Measurements from ENCODE around the gene MRPS27.

MRPS27 gene

GRCh38 chr5:72234868-72235267, 85.2 kb downstream of the MRPS27 start:
- TF ChIP-seq EZH2 (IDR thresholded peaks at IDR 0.05) (no peak), POLR2AphosphoS5 (IDR thresholded peaks at IDR 0.05; ENCODE audit: borderline replicate concordance, low read depth, low read length) (no peak), FOXP2 (optimal IDR thresholded peaks at IDR 0.05; ENCODE audit: control extremely low read depth, extremely low read length, insufficient read depth) (no peak)
- no peak for DNase-seq (ENCODE audit: low read depth, low spot score)
- no peak overlapping the region for H3K4me3 ChIP-seq
- H3K27ac ChIP-seq = no peak overlapping the region
- H3K9me3 ChIP-seq (ENCODE audit: low read depth, low read length) = no peaks in the 10 kb centered on the region
- H3K36me3 ChIP-seq (ENCODE audit: insufficient read depth, low read length) = peaks cover 72% of the 10 kb centered on the region
- H3K9ac ChIP-seq (ENCODE audit: insufficient read length) = no peak overlapping the region

- TF ChIP-seq FOXP2 (optimal IDR thresholded peaks at IDR 0.05; ENCODE audit: control extremely low read depth, extremely low read length, insufficient read depth) (no peak), EZH2 (IDR thresholded peaks at IDR 0.05) (no peak), POLR2AphosphoS5 (IDR thresholded peaks at IDR 0.05; ENCODE audit: borderline replicate concordance, low read depth, low read length) (no peak)
- Histone ChIP-seq H3K9me3 (ENCODE audit: low read depth, low read length) (no peaks in the 10 kb centered on the region), H3K27ac (no peak overlapping the region), H3K4me3 (no peak overlapping the region), H3K36me3 (ENCODE audit: insufficient read depth, low read length) (peaks cover 72% of the 10 kb centered on the region), H3K9ac (ENCODE audit: insufficient read length) (no peak overlapping the region)
- no peak for DNase-seq (ENCODE audit: low read depth, low spot score)
These were observed 85.8 kb downstream of the MRPS27 start for GRCh38 chr5:72234265-72234700.

- Histone ChIP-seq H3K9me3 (ENCODE audit: low read depth, low read length) (no peaks in the 10 kb centered on the region), H3K36me3 (ENCODE audit: insufficient read depth, low read length) (peaks cover 72% of the 10 kb centered on the region), H3K9ac (ENCODE audit: insufficient read length) (no peak overlapping the region), H3K4me3 (no peak overlapping the region), H3K27ac (no peak overlapping the region)
- no peak for DNase-seq (ENCODE audit: low read depth, low spot score)
- no peak for TF ChIP-seq EZH2 (IDR thresholded peaks at IDR 0.05)
- no peak for TF ChIP-seq FOXP2 (optimal IDR thresholded peaks at IDR 0.05; ENCODE audit: control extremely low read depth, extremely low read length, insufficient read depth)
- no peak for TF ChIP-seq POLR2AphosphoS5 (IDR thresholded peaks at IDR 0.05; ENCODE audit: borderline replicate concordance, low read depth, low read length)
These were observed 86.2 kb downstream of the MRPS27 start for GRCh38 chr5:72233835-72234234.

GRCh38 chr5:72232838-72233237, 87.2 kb downstream of the MRPS27 start:
- Histone ChIP-seq H3K27ac (no peak overlapping the region), H3K4me3 (no peak overlapping the region), H3K36me3 (ENCODE audit: insufficient read depth, low read length) (peaks cover 71% of the 10 kb centered on the region), H3K9me3 (ENCODE audit: low read depth, low read length) (no peaks in the 10 kb centered on the region), H3K9ac (ENCODE audit: insufficient read length) (no peak overlapping the region)
- TF ChIP-seq FOXP2 (optimal IDR thresholded peaks at IDR 0.05; ENCODE audit: control extremely low read depth, extremely low read length, insufficient read depth) (no peak), POLR2AphosphoS5 (IDR thresholded peaks at IDR 0.05; ENCODE audit: borderline replicate concordance, low read depth, low read length) (no peak), EZH2 (IDR thresholded peaks at IDR 0.05) (no peak)
- DNase-seq (ENCODE audit: low read depth, low spot score) = no peak

GRCh38 chr5:72231991-72232703, 87.9 kb downstream of the MRPS27 start:
- H3K4me3 ChIP-seq = no peak overlapping the region
- no peak for DNase-seq (ENCODE audit: low read depth, low spot score)
- peaks cover 70% of the 10 kb centered on the region for H3K36me3 ChIP-seq (ENCODE audit: insufficient read depth, low read length)
- H3K9ac ChIP-seq (ENCODE audit: insufficient read length) = no peak overlapping the region
- no peak overlapping the region for H3K27ac ChIP-seq
- TF ChIP-seq FOXP2 (optimal IDR thresholded peaks at IDR 0.05; ENCODE audit: control extremely low read depth, extremely low read length, insufficient read depth) (no peak), POLR2AphosphoS5 (IDR thresholded peaks at IDR 0.05; ENCODE audit: borderline replicate concordance, low read depth, low read length) (no peak), EZH2 (IDR thresholded peaks at IDR 0.05) (no peak)
- H3K9me3 ChIP-seq (ENCODE audit: low read depth, low read length) = no peaks in the 10 kb centered on the region

GRCh38 chr5:72228960-72229359, 91.1 kb downstream of the MRPS27 start:
- Histone ChIP-seq H3K9ac (ENCODE audit: insufficient read length) (no peak overlapping the region), H3K36me3 (ENCODE audit: insufficient read depth, low read length) (peaks cover 77% of the 10 kb centered on the region), H3K27ac (no peak overlapping the region), H3K4me3 (no peak overlapping the region), H3K9me3 (ENCODE audit: low read depth, low read length) (no peaks in the 10 kb centered on the region)
- DNase-seq (ENCODE audit: low read depth, low spot score) = no peak
- TF ChIP-seq FOXP2 (optimal IDR thresholded peaks at IDR 0.05; ENCODE audit: control extremely low read depth, extremely low read length, insufficient read depth) (no peak), EZH2 (IDR thresholded peaks at IDR 0.05) (no peak), POLR2AphosphoS5 (IDR thresholded peaks at IDR 0.05; ENCODE audit: borderline replicate concordance, low read depth, low read length) (no peak)

- TF ChIP-seq POLR2AphosphoS5 (IDR thresholded peaks at IDR 0.05; ENCODE audit: borderline replicate concordance, low read depth, low read length) = no peak
- no peak for TF ChIP-seq FOXP2 (optimal IDR thresholded peaks at IDR 0.05; ENCODE audit: control extremely low read depth, extremely low read length, insufficient read depth)
- TF ChIP-seq EZH2 (IDR thresholded peaks at IDR 0.05) = no peak
- no peak overlapping the region for H3K27ac ChIP-seq
- no peak for DNase-seq (ENCODE audit: low read depth, low spot score)
- no peak overlapping the region for H3K4me3 ChIP-seq
- H3K9me3 ChIP-seq (ENCODE audit: low read depth, low read length) = no peaks in the 10 kb centered on the region
- H3K9ac ChIP-seq (ENCODE audit: insufficient read length) = no peak overlapping the region
- peaks cover 81% of the 10 kb centered on the region for H3K36me3 ChIP-seq (ENCODE audit: insufficient read depth, low read length)
These were observed 93.1 kb downstream of the MRPS27 start for GRCh38 chr5:72226950-72227349.

GRCh38 chr5:72225741-72226140, 94.3 kb downstream of the MRPS27 start:
- no peak for TF ChIP-seq EZH2 (IDR thresholded peaks at IDR 0.05)
- TF ChIP-seq FOXP2 (optimal IDR thresholded peaks at IDR 0.05; ENCODE audit: control extremely low read depth, extremely low read length, insufficient read depth) = no peak
- TF ChIP-seq POLR2AphosphoS5 (IDR thresholded peaks at IDR 0.05; ENCODE audit: borderline replicate concordance, low read depth, low read length) = no peak
- no peaks in the 10 kb centered on the region for H3K9me3 ChIP-seq (ENCODE audit: low read depth, low read length)
- no peak overlapping the region for H3K4me3 ChIP-seq
- H3K9ac ChIP-seq (ENCODE audit: insufficient read length) = no peak overlapping the region
- DNase-seq (ENCODE audit: low read depth, low spot score) = no peak
- H3K27ac ChIP-seq = no peak overlapping the region
- peaks cover 81% of the 10 kb centered on the region for H3K36me3 ChIP-seq (ENCODE audit: insufficient read depth, low read length)
